Hepatocyte (in vitro differentiated cells): ENCODE results near the gene MAP7. TPM values are rescaled to one million over a fixed set of nuclear protein-coding genes. Genes with fewer than 3 reads are reported as not detected.
"Not testable (repeated sequence)": the region's sequence is repeated elsewhere in the genome, so short reads cannot be mapped to it uniquely, and the experiment has no call there.

Experiments used
- DNase-seq: peaks from one replicate; pipeline ENCODE4 v3.0.0-alpha.2; 2016; ENCODE audit warnings: low spot score
- H2AFZ ChIP-seq: fragments of 200-600 bp; sonication (generic); 2 replicates; pipeline ENCODE4 v1.6.0; 2016; ENCODE audit warnings: antibody characterized with exemption, mild to moderate bottlenecking
- H3K27ac ChIP-seq: fragments of 200-600 bp; sonication (generic); 2 replicates; pipeline ENCODE4 v1.5.1; 2016; ENCODE audit warnings: mild to moderate bottlenecking
- H3K27me3 ChIP-seq: fragments of 200-600 bp; sonication (generic); 2 replicates; pipeline ENCODE4 v1.6.1; 2016
- H3K36me3 ChIP-seq: fragments of 200-600 bp; sonication (generic); replicated peaks from 2 replicates; pipeline ENCODE4 v1.5.1; 2016; ENCODE audit warnings: low read depth; ENCODE audit not compliant: insufficient read depth
- H3K4me1 ChIP-seq: fragments of 200-600 bp; sonication (generic); 2 replicates; pipeline ENCODE4 v1.5.1; 2016; ENCODE audit warnings: mild to moderate bottlenecking, moderate library complexity; ENCODE audit not compliant: insufficient read depth
- H3K4me2 ChIP-seq: fragments of 200-600 bp; sonication (generic); 2 replicates; pipeline ENCODE4 v1.6.0; 2016
- H3K4me3 ChIP-seq: fragments of 200-600 bp; sonication (generic); 2 replicates; pipeline ENCODE4 v1.5.1; 2016; ENCODE audit warnings: mild to moderate bottlenecking
- H3K79me2 ChIP-seq: fragments of 200-600 bp; sonication (generic); 2 replicates; pipeline ENCODE4 v1.6.0; 2017; ENCODE audit warnings: mild to moderate bottlenecking
- H3K9me2 ChIP-seq: fragments of 200-600 bp; sonication (generic); replicated peaks from 2 replicates; pipeline ENCODE4 v1.6.0; 2017; ENCODE audit warnings: mild to moderate bottlenecking; ENCODE audit not compliant: insufficient read depth
- H3K9me3 ChIP-seq: fragments of 200-600 bp; sonication (generic); 2 replicates; pipeline ENCODE4 v1.5.1; 2016; ENCODE audit warnings: low read depth, mild to moderate bottlenecking
- H4K20me1 ChIP-seq: fragments of 200-600 bp; sonication (generic); 2 replicates; pipeline ENCODE4 v1.6.0; 2016; ENCODE audit warnings: mild to moderate bottlenecking; ENCODE audit not compliant: insufficient read depth, poor library complexity, severe bottlenecking
- CTCF ChIP-seq: fragments of 200-600 bp; sonication (generic); IDR thresholded peaks from 2 replicates; pipeline ENCODE4 v1.5.1; 2016; ENCODE audit warnings: antibody characterized with exemption, mild to moderate bottlenecking; ENCODE audit not compliant: poor library complexity
- EZH2 ChIP-seq: fragments of 200-600 bp; sonication (generic); IDR thresholded peaks from 2 replicates; pipeline ENCODE4 v1.6.1; 2016; ENCODE audit warnings: antibody characterized with exemption, mild to moderate bottlenecking, borderline replicate concordance
- EZH2phosphoT487 ChIP-seq: fragments of 200-600 bp; sonication (generic); IDR thresholded peaks from one replicate; pipeline ENCODE4 v1.6.1; 2018; ENCODE audit warnings: antibody characterized with exemption, mild to moderate bottlenecking, low read depth, moderate library complexity; ENCODE audit not compliant: unreplicated experiment, severe bottlenecking
- WGBS: methylation state at CpG from one replicate; pipeline ENCODE4 v1.1.6; 2016; ENCODE audit warnings: low lambda C conversion rate; ENCODE audit errors: missing lambda C conversion rate; 5-methylcytosine and 5-hydroxymethylcytosine counted together
- polyA plus RNA-seq: library from polyadenylated mRNA; unstranded; fragments of >200 nt; fragmentation: Nextera tagmentation; extraction: Ambion mirVana; gene quantifications from 2 replicates; pipeline ENCODE4 v1.2.1, GENCODE V29; 2016
- total RNA-seq: library from RNA; depleted of rRNA; stranded (reverse); fragments of >200 nt; gene quantifications from 2 replicates; pipeline ENCODE4 v1.2.3, GENCODE V29; 2014

MAP7 gene
- total and polyA plus RNA-seq, 2 experiments from 2014 or later: 13.4 to 22.9 TPM

- Histone ChIP-seq H3K4me1 (no peaks in the 10 kb centered on the region), H3K9me2 (no peaks in the 10 kb centered on the region), H3K79me2 (peaks cover 38% of the 10 kb centered on the region), H2AFZ (no peak overlapping the region), H3K9me3 (no peaks in the 10 kb centered on the region), H4K20me1 (no peaks in the 10 kb centered on the region), H3K27ac (no peak overlapping the region), H3K27me3 (no peaks in the 10 kb centered on the region), H3K4me3 (no peak overlapping the region), H3K36me3 (no peaks in the 10 kb centered on the region), H3K4me2 (no peak overlapping the region)
- TF ChIP-seq CTCF (no peak), EZH2 (no peak), EZH2phosphoT487 (no peak)
- DNase-seq: no peak
- 83% methylated on average over 3 of the region's 3 CpGs for WGBS
Observed at GRCh38 chr6:136483906-136484305, 66.3 kb downstream of the MAP7 start.

GRCh38 chr6:136483005-136483404, 67.2 kb downstream of the MAP7 start:
- H3K36me3 ChIP-seq, H3K27me3 ChIP-seq: not testable (repeated sequence)
- peaks cover 47% of the 10 kb centered on the region for H3K79me2 ChIP-seq

GRCh38 chr6:136477548-136477947, 72.7 kb downstream of the MAP7 start:
- no peaks in the 10 kb centered on the region for H3K9me2 ChIP-seq
- peaks cover 72% of the 10 kb centered on the region for H3K79me2 ChIP-seq
- no peaks in the 10 kb centered on the region for H3K36me3 ChIP-seq
- no peak overlapping the region for H2AFZ ChIP-seq
- no peak for DNase-seq
- H3K4me3 ChIP-seq: no peak overlapping the region
- H3K27ac ChIP-seq: no peak overlapping the region
- no peak for TF ChIP-seq EZH2phosphoT487
- no peak for TF ChIP-seq EZH2
- no peak for TF ChIP-seq CTCF
- peaks cover 1% of the 10 kb centered on the region for H4K20me1 ChIP-seq
- H3K9me3 ChIP-seq: no peaks in the 10 kb centered on the region
- H3K4me1 ChIP-seq: no peaks in the 10 kb centered on the region
- H3K27me3 ChIP-seq: no peaks in the 10 kb centered on the region
- no peak overlapping the region for H3K4me2 ChIP-seq

More at GRCh38 chr6:136483005-136483404, 67.2 kb downstream of the MAP7 start:
- H3K9me2 ChIP-seq, H3K4me1 ChIP-seq, H3K4me3 ChIP-seq, H3K9me3 ChIP-seq, H3K27ac ChIP-seq, H2AFZ ChIP-seq, DNase-seq, H3K4me2 ChIP-seq, H4K20me1 ChIP-seq: not testable (repeated sequence)
- 95% methylated on average over 2 of the region's 2 CpGs for WGBS

- Histone ChIP-seq H3K9me2 (no peaks in the 10 kb centered on the region), H3K27ac (no peak overlapping the region), H3K79me2 (peaks cover 71% of the 10 kb centered on the region), H3K4me1 (no peaks in the 10 kb centered on the region), H3K4me2 (no peak overlapping the region), H2AFZ (no peak overlapping the region), H3K27me3 (no peaks in the 10 kb centered on the region), H3K36me3 (no peaks in the 10 kb centered on the region), H4K20me1 (peaks cover 6% of the 10 kb centered on the region), H3K9me3 (no peaks in the 10 kb centered on the region), H3K4me3 (no peak overlapping the region)
- 86% methylated on average over 4 of the region's 4 CpGs for WGBS
- DNase-seq: no peak
- no peak for TF ChIP-seq CTCF
- TF ChIP-seq EZH2phosphoT487: no peak
- no peak for TF ChIP-seq EZH2
Observed at GRCh38 chr6:136475686-136476085, 74.5 kb downstream of the MAP7 start.
